GM12874 (cell line): ENCODE results near the gene COLEC11.

Source experiments
- CTCF ChIP-seq: IDR thresholded peaks from 2 replicates; pipeline ENCODE4 v1.5.1; 2011; ENCODE audit warnings: low read depth, mild to moderate bottlenecking, control low read depth, low read length, moderate library complexity; ENCODE audit not compliant: insufficient read depth

COLEC11 gene

GRCh38 chr2:3630631-3631030, 35.7 kb downstream of the COLEC11 start:
- TF ChIP-seq CTCF = no peak

GRCh38 chr2:3631161-3631850, 36.4 kb downstream of the COLEC11 start:
- no peak for TF ChIP-seq CTCF

DNA sequence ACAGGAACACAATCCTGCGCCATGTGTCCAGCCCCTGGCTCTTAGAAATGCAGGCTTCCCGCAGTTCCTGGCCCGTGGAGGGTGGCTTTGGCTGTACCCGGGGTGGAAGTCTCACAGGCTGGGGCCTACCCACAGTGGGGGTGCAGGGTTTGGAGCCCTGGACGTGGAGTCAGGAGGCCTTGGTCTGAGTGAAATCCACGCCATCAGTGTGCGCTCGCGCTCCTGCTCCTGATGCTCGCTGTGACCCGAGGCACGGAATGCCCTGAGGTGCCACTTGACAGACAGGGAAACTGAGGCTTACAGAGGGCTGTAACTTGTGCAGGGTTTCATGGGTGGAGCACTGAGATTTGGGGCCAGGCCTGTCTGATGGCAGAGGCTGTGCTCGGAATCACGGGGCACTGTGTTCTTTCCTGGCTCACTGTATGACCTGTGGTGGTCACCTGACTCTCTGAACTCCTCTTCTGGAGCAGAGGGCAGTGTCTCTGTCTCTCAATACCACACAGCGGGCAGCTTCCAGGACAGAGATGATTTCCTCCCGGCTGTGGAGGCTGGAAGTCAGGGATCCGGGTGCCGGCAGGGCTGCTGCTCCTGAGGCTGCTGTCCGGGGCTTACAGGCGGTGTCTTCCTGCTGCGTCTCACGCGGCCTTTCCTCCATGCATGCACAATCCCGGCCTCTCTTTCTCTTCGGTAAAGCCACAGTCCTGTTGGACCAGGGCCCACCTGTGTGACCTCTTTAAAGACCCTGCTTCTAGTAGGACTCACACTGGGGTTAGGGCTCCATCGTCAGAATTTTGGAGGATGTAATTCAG, 37.1 kb downstream of the COLEC11 start:
- TF ChIP-seq CTCF = no peak

GRCh38 chr2:3633089-3633981, 38.4 kb downstream of the COLEC11 start:
- no peak for TF ChIP-seq CTCF

GRCh38 chr2:3633982-3634595, 39.2 kb downstream of the COLEC11 start:
- no peak for TF ChIP-seq CTCF

DNA sequence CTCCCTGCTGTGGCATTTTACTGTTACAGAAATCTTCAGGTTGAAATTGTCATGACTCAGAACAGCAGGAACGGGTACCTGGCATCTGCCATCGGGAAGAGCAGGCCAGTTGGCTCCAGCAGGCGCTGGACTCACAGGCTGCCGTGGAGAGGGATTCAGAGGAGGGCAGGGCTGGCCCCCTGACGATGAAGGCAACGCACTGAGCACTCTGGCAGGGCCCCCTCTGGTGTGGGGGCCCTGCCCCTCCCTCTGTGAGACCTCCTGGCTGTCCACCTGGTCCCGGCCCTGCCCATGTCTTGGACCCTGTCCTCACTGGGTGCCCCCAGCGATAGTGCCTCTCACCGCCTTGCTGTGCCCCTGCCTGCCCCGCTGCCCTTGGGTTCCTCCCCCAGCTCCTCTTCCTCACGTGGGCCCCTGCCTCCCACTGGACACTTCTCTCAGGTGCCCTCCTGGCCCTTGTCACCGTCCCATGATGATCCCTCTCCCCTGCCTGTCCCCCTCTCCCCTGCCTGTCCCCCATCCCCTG, 39.7 kb downstream of the COLEC11 start:
- no peak for TF ChIP-seq CTCF
